Liver (tissue), 9 donors: ENCODE measurements around the gene RTF1. TPM values are rescaled to one million over a fixed set of nuclear protein-coding genes. Genes with fewer than 3 reads are reported as not detected.
"Not testable (repeated sequence)": the region's sequence is repeated elsewhere in the genome, so short reads cannot be mapped to it uniquely, and the experiment has no call there.

Experiments used
- DNase-seq: peaks from one replicate; pipeline ENCODE4 v3.0.0-alpha.2; 2017; ENCODE audit warnings: low spot score
- H3K27ac ChIP-seq, 2 donors: one replicate each; pipeline ENCODE4 v1.7.0; 2013; ENCODE audit warnings: inconsistent platforms in 2 of 2, low read length in 2 of 2, control low read depth in 1 of 2, low read depth in 1 of 2, mild to moderate bottlenecking in 1 of 2
- H3K27me3 ChIP-seq, 4 donors: one replicate each; pipeline versions ENCODE4 v1.6.1 to v1.7.0; 2013; ENCODE audit warnings: low read length in 3 of 4, inconsistent platforms in 1 of 4, mild to moderate bottlenecking in 1 of 4, moderate library complexity in 1 of 4; ENCODE audit not compliant: control insufficient read depth in 4 of 4, insufficient read depth in 4 of 4
- H3K36me3 ChIP-seq, 4 donors: one replicate each; pipeline versions ENCODE4 v1.6.1 to v1.7.0; 2013; ENCODE audit warnings: low read length in 3 of 4, mild to moderate bottlenecking in 3 of 4, low read depth in 1 of 4, moderate library complexity in 1 of 4; ENCODE audit not compliant: control insufficient read depth in 4 of 4, insufficient read depth in 3 of 4
- H3K4me1 ChIP-seq, 4 donors: one replicate each; pipeline versions ENCODE4 v1.6.1 to v1.7.0; 2013; ENCODE audit warnings: low read length in 3 of 4, mild to moderate bottlenecking in 3 of 4, moderate library complexity in 1 of 4; ENCODE audit not compliant: control insufficient read depth in 4 of 4, insufficient read depth in 4 of 4
- H3K4me3 ChIP-seq, 3 donors: one replicate each; pipeline versions ENCODE4 v1.6.1 to v1.7.0; 2013; ENCODE audit warnings: low read length in 3 of 3, control low read depth in 1 of 3, low read depth in 1 of 3, mild to moderate bottlenecking in 1 of 3
- H3K9ac ChIP-seq, 2 donors: one replicate each; pipeline ENCODE4 v1.7.0; 2013; ENCODE audit warnings: low read length in 2 of 2, mild to moderate bottlenecking in 2 of 2, moderate library complexity in 2 of 2, control low read depth in 1 of 2, low read depth in 1 of 2
- H3K9me3 ChIP-seq, 4 donors: one replicate each; pipeline versions ENCODE4 v1.6.1 to v1.7.0; 2013; ENCODE audit warnings: low read length in 3 of 4; ENCODE audit not compliant: control insufficient read depth in 4 of 4
- FOXA1 ChIP-seq: IDR thresholded peaks from 2 replicates; pipeline ENCODE4 v1.6.1; 2016; ENCODE audit warnings: antibody characterized with exemption
- FOXA2 ChIP-seq: IDR thresholded peaks from 2 replicates; pipeline ENCODE4 v1.6.1; 2016; ENCODE audit warnings: antibody characterized with exemption
- GABPA ChIP-seq, 2 donors: IDR thresholded peaks in 1 of 2; conservative IDR thresholded peaks in 1 of 2; 2 replicates each; pipeline ENCODE4 v1.6.1; 2016; ENCODE audit warnings: antibody characterized with exemption in 2 of 2, mild to moderate bottlenecking in 1 of 2, moderate library complexity in 1 of 2
- HNF4G ChIP-seq: IDR thresholded peaks from 2 replicates; pipeline ENCODE4 v1.6.1; 2016; ENCODE audit warnings: antibody characterized with exemption
- JUND ChIP-seq, 2 donors: IDR thresholded peaks; 2 replicates each; pipeline ENCODE4 v1.6.1; 2016; ENCODE audit warnings: antibody characterized with exemption in 2 of 2
- RAD21 ChIP-seq, 2 donors: IDR thresholded peaks; 2 replicates each; pipeline ENCODE4 v1.6.1; 2016; ENCODE audit warnings: antibody characterized with exemption in 2 of 2, mild to moderate bottlenecking in 2 of 2
- SP1 ChIP-seq: IDR thresholded peaks from 2 replicates; pipeline ENCODE4 v1.6.1; 2018; ENCODE audit warnings: antibody characterized with exemption, mild to moderate bottlenecking
- YY1 ChIP-seq: IDR thresholded peaks from 2 replicates; pipeline ENCODE4 v1.6.1; 2016; ENCODE audit warnings: antibody characterized with exemption, mild to moderate bottlenecking
- WGBS: extraction: QIAGEN DNeasy Blood & Tissue Kit; methylation state at CpG from one replicate; pipeline ENCODE4 v1.1.7; 2013; 5-methylcytosine and 5-hydroxymethylcytosine counted together
- polyA plus RNA-seq, 2 donors: library from polyadenylated mRNA; stranded (reverse) in 1 of 2; unstranded in 1 of 2; fragments of 200-250 nt in 1 of 2; fragments of >200 nt in 1 of 2; fragmentation: Nextera tagmentation in 1 of 2; extraction: Ambion mirVana in 1 of 2; gene quantifications; one replicate each; pipeline versions ENCODE4 v1.2.1 to v1.2.3, GENCODE V29; 2013 to 2015
- total RNA-seq, 2 donors: library from RNA; depleted of rRNA; stranded (reverse); fragments of >200 nt; gene quantifications; one replicate each; pipeline ENCODE4 v1.2.3, GENCODE V29; 2014
- TF ChIP-seq, protein P1 (sequence below): IDR thresholded peaks from 2 replicates; pipeline ENCODE4 v1.6.1; 2016; ENCODE audit warnings: antibody characterized with exemption
- TF ChIP-seq, protein P2 (sequence below): IDR thresholded peaks from 2 replicates; pipeline ENCODE4 v1.6.1; 2016; ENCODE audit warnings: antibody characterized with exemption
- TF ChIP-seq, protein P3 (sequence below): IDR thresholded peaks from 2 replicates; pipeline ENCODE4 v1.6.1; 2016; ENCODE audit warnings: antibody characterized with exemption, mild to moderate bottlenecking
- TF ChIP-seq, protein P4 (sequence below): fragments of 150-350 bp; IDR thresholded peaks from 2 replicates; pipeline ENCODE4 v1.5.1; 2017; ENCODE audit warnings: improper control_type of control experiment, low read depth, low read length; ENCODE audit not compliant: missing input control
- donor health status: healthy.
- donor health status: healthy.
- donor health status: healthy.
- donor health status: healthy.
- donor health status: healthy.

RTF1 gene
- total and polyA plus RNA-seq, 4 donors = 8.3 to 37.7 (median 12.1) TPM

DNA sequence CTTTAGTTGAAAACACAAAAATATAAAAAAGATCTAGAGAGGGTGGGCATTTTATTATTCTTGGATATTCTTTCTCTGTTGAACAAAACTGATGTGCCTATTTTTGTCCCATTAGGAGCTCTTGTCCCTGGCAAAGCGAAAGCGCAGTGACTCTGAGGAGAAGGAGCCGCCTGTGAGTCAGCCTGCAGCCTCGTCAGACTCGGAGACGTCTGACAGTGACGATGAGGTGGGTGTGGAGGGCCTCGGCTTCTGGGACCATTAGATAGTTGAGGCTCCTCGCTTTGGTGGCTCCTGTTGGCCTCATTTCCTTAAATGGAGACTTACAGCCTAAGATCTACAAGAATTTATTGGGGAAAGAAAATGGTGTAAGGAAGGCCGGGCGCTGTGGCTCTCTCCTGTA, 21.3 kb downstream of the RTF1 start:
- Histone ChIP-seq H3K9ac (no peak overlapping the region), H3K9me3 (no peaks in the 10 kb centered on the region), H3K4me1 (no peaks in the 10 kb centered on the region), H3K27me3 (no peaks in the 10 kb centered on the region), H3K27ac (no peak overlapping the region), H3K36me3 (peaks cover 4 to 18% (median 4%) of the 10 kb centered on the region in 4 donors), H3K4me3 (no peak overlapping the region)
- no peak for DNase-seq
- TF ChIP-seq GABPA (IDR thresholded peaks at IDR 0.05 in 1 of 2, conservative IDR thresholded peaks at IDR 0.05 in 1 of 2) (no peak), YY1 (no peak), RAD21 (IDR thresholded peaks at IDR 0.05) (no peak), HNF4G (no peak), JUND (IDR thresholded peaks at IDR 0.05) (no peak), FOXA1 (no peak), SP1 (no peak), FOXA2 (no peak)
- TF ChIP-seq, protein P1, sequence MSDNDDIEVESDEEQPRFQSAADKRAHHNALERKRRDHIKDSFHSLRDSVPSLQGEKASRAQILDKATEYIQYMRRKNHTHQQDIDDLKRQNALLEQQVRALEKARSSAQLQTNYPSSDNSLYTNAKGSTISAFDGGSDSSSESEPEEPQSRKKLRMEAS = no peak
- TF ChIP-seq, protein P2, sequence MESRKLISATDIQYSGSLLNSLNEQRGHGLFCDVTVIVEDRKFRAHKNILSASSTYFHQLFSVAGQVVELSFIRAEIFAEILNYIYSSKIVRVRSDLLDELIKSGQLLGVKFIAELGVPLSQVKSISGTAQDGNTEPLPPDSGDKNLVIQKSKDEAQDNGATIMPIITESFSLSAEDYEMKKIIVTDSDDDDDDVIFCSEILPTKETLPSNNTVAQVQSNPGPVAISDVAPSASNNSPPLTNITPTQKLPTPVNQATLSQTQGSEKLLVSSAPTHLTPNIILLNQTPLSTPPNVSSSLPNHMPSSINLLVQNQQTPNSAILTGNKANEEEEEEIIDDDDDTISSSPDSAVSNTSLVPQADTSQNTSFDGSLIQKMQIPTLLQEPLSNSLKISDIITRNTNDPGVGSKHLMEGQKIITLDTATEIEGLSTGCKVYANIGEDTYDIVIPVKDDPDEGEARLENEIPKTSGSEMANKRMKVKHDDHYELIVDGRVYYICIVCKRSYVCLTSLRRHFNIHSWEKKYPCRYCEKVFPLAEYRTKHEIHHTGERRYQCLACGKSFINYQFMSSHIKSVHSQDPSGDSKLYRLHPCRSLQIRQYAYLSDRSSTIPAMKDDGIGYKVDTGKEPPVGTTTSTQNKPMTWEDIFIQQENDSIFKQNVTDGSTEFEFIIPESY = no peak
- TF ChIP-seq, protein P3, sequence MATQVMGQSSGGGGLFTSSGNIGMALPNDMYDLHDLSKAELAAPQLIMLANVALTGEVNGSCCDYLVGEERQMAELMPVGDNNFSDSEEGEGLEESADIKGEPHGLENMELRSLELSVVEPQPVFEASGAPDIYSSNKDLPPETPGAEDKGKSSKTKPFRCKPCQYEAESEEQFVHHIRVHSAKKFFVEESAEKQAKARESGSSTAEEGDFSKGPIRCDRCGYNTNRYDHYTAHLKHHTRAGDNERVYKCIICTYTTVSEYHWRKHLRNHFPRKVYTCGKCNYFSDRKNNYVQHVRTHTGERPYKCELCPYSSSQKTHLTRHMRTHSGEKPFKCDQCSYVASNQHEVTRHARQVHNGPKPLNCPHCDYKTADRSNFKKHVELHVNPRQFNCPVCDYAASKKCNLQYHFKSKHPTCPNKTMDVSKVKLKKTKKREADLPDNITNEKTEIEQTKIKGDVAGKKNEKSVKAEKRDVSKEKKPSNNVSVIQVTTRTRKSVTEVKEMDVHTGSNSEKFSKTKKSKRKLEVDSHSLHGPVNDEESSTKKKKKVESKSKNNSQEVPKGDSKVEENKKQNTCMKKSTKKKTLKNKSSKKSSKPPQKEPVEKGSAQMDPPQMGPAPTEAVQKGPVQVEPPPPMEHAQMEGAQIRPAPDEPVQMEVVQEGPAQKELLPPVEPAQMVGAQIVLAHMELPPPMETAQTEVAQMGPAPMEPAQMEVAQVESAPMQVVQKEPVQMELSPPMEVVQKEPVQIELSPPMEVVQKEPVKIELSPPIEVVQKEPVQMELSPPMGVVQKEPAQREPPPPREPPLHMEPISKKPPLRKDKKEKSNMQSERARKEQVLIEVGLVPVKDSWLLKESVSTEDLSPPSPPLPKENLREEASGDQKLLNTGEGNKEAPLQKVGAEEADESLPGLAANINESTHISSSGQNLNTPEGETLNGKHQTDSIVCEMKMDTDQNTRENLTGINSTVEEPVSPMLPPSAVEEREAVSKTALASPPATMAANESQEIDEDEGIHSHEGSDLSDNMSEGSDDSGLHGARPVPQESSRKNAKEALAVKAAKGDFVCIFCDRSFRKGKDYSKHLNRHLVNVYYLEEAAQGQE = no peak
- TF ChIP-seq, protein P4, sequence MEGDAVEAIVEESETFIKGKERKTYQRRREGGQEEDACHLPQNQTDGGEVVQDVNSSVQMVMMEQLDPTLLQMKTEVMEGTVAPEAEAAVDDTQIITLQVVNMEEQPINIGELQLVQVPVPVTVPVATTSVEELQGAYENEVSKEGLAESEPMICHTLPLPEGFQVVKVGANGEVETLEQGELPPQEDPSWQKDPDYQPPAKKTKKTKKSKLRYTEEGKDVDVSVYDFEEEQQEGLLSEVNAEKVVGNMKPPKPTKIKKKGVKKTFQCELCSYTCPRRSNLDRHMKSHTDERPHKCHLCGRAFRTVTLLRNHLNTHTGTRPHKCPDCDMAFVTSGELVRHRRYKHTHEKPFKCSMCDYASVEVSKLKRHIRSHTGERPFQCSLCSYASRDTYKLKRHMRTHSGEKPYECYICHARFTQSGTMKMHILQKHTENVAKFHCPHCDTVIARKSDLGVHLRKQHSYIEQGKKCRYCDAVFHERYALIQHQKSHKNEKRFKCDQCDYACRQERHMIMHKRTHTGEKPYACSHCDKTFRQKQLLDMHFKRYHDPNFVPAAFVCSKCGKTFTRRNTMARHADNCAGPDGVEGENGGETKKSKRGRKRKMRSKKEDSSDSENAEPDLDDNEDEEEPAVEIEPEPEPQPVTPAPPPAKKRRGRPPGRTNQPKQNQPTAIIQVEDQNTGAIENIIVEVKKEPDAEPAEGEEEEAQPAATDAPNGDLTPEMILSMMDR = no peak
- 97% methylated on average over 11 of the region's 11 CpGs for WGBS

DNA sequence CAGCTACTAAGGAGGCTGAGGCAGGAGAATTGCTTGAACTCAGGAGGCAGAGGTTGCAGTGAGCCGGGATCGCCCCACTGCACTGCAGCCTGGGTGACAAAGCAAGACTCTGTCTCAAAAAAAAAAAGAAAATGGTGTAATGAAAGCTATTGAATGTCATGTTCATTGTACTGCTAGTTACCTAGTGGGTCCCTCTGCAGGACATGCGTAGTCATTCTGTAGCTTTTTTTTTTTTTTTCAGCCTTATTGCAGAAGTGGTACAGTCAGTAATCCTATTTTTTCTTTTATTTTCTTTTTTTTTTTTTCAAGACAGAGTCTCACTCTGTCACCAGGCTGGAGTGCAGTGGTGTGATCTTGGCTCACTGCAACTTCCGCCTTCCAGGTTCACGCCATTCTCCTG, 21.9 kb downstream of the RTF1 start:
- peaks cover 4 to 18% (median 4%) of the 10 kb centered on the region in 4 donors for H3K36me3 ChIP-seq
- DNase-seq, H3K27me3 ChIP-seq, H3K4me3 ChIP-seq, H3K9ac ChIP-seq, H3K27ac ChIP-seq, H3K9me3 ChIP-seq, H3K4me1 ChIP-seq: not testable (repeated sequence)
- WGBS = 96% methylated on average over 5 of the region's 5 CpGs
